HUES6 (cell line): ENCODE measurements around the gene EIF2S3.

Experiments
- H3K27ac ChIP-seq: 2 replicates; pipeline ENCODE4 v1.7.0; 2013; ENCODE audit warnings: low read depth, mild to moderate bottlenecking, low read length, inconsistent platforms
- H3K27me3 ChIP-seq: 2 replicates; pipeline ENCODE4 v1.6.1; 2013; ENCODE audit warnings: low read length; ENCODE audit not compliant: control insufficient read depth, insufficient read depth
- H3K36me3 ChIP-seq: 2 replicates; pipeline ENCODE4 v1.6.1; 2013; ENCODE audit warnings: low read length; ENCODE audit not compliant: control insufficient read depth, insufficient read depth
- H3K4me1 ChIP-seq: 2 replicates; pipeline ENCODE4 v1.6.1; 2013; ENCODE audit warnings: low read length; ENCODE audit not compliant: control insufficient read depth, insufficient read depth
- H3K4me3 ChIP-seq: 2 replicates; pipeline ENCODE4 v1.5.1; 2013; ENCODE audit warnings: low read depth, low read length
- H3K9ac ChIP-seq: one replicate; pipeline ENCODE4 v1.6.1; 2013; ENCODE audit warnings: mild to moderate bottlenecking, low read length
- H3K9me3 ChIP-seq: 2 replicates; pipeline ENCODE4 v1.6.1; 2013; ENCODE audit warnings: low read depth, low read length; ENCODE audit not compliant: control insufficient read depth, insufficient read depth

The EIF2S3 gene

GRCh38 chrX:24054182-24055042, at the start of gene EIF2S3:
EIF2S3 (plus strand) TSS chrX:24054956; CDS start chrX:24054969, 13 bp downstream.
- no peaks in the 10 kb centered on the region for H3K9me3 ChIP-seq
- no peaks in the 10 kb centered on the region for H3K27me3 ChIP-seq
- no peak within 1 kb of the TSS for H3K9ac ChIP-seq
- H3K36me3 ChIP-seq = peaks cover 31% of the 10 kb centered on the region
- no peak within 1 kb of the TSS for H3K4me3 ChIP-seq
- H3K27ac ChIP-seq = no peak within 1 kb of the TSS
- no peaks in the 10 kb centered on the region for H3K4me1 ChIP-seq

GRCh38 chrX:24005028-24005427, 49.7 kb upstream of the EIF2S3 start:
- H3K4me3 ChIP-seq = no peak overlapping the region
- H3K9ac ChIP-seq = no peak overlapping the region
- H3K27me3 ChIP-seq = no peaks in the 10 kb centered on the region
- H3K4me1 ChIP-seq = peaks cover 4% of the 10 kb centered on the region; the same call in 1 of the 2 replicates
- peaks cover 33% of the 10 kb centered on the region for H3K36me3 ChIP-seq
- no peaks in the 10 kb centered on the region for H3K9me3 ChIP-seq
- no peak overlapping the region for H3K27ac ChIP-seq

GRCh38 chrX:24005867-24006266, 48.9 kb upstream of the EIF2S3 start:
- H3K9me3 ChIP-seq = no peaks in the 10 kb centered on the region
- H3K4me1 ChIP-seq = peaks cover 4% of the 10 kb centered on the region; the same call in 1 of the 2 replicates
- no peak overlapping the region for H3K9ac ChIP-seq
- H3K27ac ChIP-seq = no peak overlapping the region
- peaks cover 29% of the 10 kb centered on the region for H3K36me3 ChIP-seq
- H3K27me3 ChIP-seq = no peaks in the 10 kb centered on the region; the same call in 1 of the 2 replicates
- H3K4me3 ChIP-seq = no peak overlapping the region

GRCh38 chrX:24012266-24012665, 42.5 kb upstream of the EIF2S3 start:
- Histone ChIP-seq H3K4me1 (no peaks in the 10 kb centered on the region; the same call in 1 of the 2 replicates), H3K4me3 (no peak overlapping the region), H3K9ac (no peak overlapping the region), H3K27ac (no peak overlapping the region), H3K9me3 (no peaks in the 10 kb centered on the region), H3K27me3 (no peaks in the 10 kb centered on the region; the same call in 1 of the 2 replicates), H3K36me3 (peaks cover 8% of the 10 kb centered on the region; the same call in 1 of the 2 replicates)

GRCh38 chrX:24014388-24015018, 40.3 kb upstream of the EIF2S3 start:
- H3K4me3 ChIP-seq = no peak overlapping the region
- H3K36me3 ChIP-seq = peaks cover 15% of the 10 kb centered on the region
- no peaks in the 10 kb centered on the region; the same call in 1 of the 2 replicates for H3K4me1 ChIP-seq
- no peaks in the 10 kb centered on the region for H3K9me3 ChIP-seq
- no peaks in the 10 kb centered on the region; the same call in 1 of the 2 replicates for H3K27me3 ChIP-seq
- no peak overlapping the region for H3K9ac ChIP-seq
- no peak overlapping the region for H3K27ac ChIP-seq

GRCh38 chrX:24017674-24018073, 37.1 kb upstream of the EIF2S3 start:
- H3K4me3 ChIP-seq = no peak overlapping the region
- no peak overlapping the region for H3K27ac ChIP-seq
- H3K9ac ChIP-seq = no peak overlapping the region
- H3K9me3 ChIP-seq = no peaks in the 10 kb centered on the region
- no peaks in the 10 kb centered on the region; the same call in 1 of the 2 replicates for H3K27me3 ChIP-seq
- H3K4me1 ChIP-seq = no peaks in the 10 kb centered on the region; the same call in 1 of the 2 replicates
- H3K36me3 ChIP-seq = peaks cover 12% of the 10 kb centered on the region

GRCh38 chrX:24018809-24019208, 35.9 kb upstream of the EIF2S3 start:
- H3K9me3 ChIP-seq = no peaks in the 10 kb centered on the region
- H3K27ac ChIP-seq = no peak overlapping the region
- peaks cover 4% of the 10 kb centered on the region; the same call in 1 of the 2 replicates for H3K4me1 ChIP-seq
- H3K27me3 ChIP-seq = no peaks in the 10 kb centered on the region; the same call in 1 of the 2 replicates
- no peak overlapping the region for H3K4me3 ChIP-seq
- peaks cover 12% of the 10 kb centered on the region for H3K36me3 ChIP-seq
- no peak overlapping the region for H3K9ac ChIP-seq

- peaks cover 4% of the 10 kb centered on the region; the same call in 1 of the 2 replicates for H3K4me1 ChIP-seq
- no peak overlapping the region for H3K27ac ChIP-seq
- H3K27me3 ChIP-seq = no peaks in the 10 kb centered on the region; the same call in 1 of the 2 replicates
- H3K9me3 ChIP-seq = no peaks in the 10 kb centered on the region
- H3K4me3 ChIP-seq = no peak overlapping the region
- H3K9ac ChIP-seq = no peak overlapping the region
- peaks cover 12% of the 10 kb centered on the region for H3K36me3 ChIP-seq
These were observed 35.3 kb upstream of the EIF2S3 start for GRCh38 chrX:24019448-24019847.

- Histone ChIP-seq H3K27me3 (no peaks in the 10 kb centered on the region; the same call in 1 of the 2 replicates), H3K4me1 (0 out of 2 replicates have a peak, but pooled peaks cover 4% of the 10 kb centered on the region), H3K4me3 (no peak overlapping the region), H3K36me3 (peaks cover 12% of the 10 kb centered on the region), H3K9me3 (no peaks in the 10 kb centered on the region), H3K27ac (no peak overlapping the region), H3K9ac (no peak overlapping the region)
These were observed 34.4 kb upstream of the EIF2S3 start for GRCh38 chrX:24020306-24020876.

GRCh38 chrX:24023544-24023943, 31.2 kb upstream of the EIF2S3 start:
- H3K9ac ChIP-seq = peak overlapping the region; percentile 89
- no peak overlapping the region for H3K27ac ChIP-seq
- peaks cover 4% of the 10 kb centered on the region for H3K36me3 ChIP-seq
- H3K4me1 ChIP-seq = peaks cover 7% of the 10 kb centered on the region; the same call in 1 of the 2 replicates
- H3K9me3 ChIP-seq = no peaks in the 10 kb centered on the region
- peak overlapping the region; percentile 87 for H3K4me3 ChIP-seq
- peaks cover 22% of the 10 kb centered on the region for H3K27me3 ChIP-seq
